Prostate gland (tissue), 2 donors: ENCODE results near the gene ITPKB. TPM values are rescaled to one million over a fixed set of nuclear protein-coding genes. Genes with fewer than 3 reads are reported as not detected.

Experiments
- DNase-seq: peaks from one replicate; pipeline ENCODE4 v3.0.0-alpha.2; 2019; ENCODE audit warnings: low spot score
- H3K27ac ChIP-seq, 2 donors: fragments of 200-600 bp; sonication (generic); 2 replicates each; pipeline ENCODE4 v1.5.1; 2017 to 2019
- H3K27me3 ChIP-seq: fragments of 200-600 bp; sonication (generic); replicated peaks from 2 replicates; pipeline ENCODE4 v1.5.1; 2019; ENCODE audit not compliant: insufficient read depth
- H3K36me3 ChIP-seq, 2 donors: fragments of 200-600 bp; sonication (generic); 1 replicate in 1 of 2; 2 replicates in 1 of 2; pipeline versions ENCODE4 v1.5.1 to v1.8.1; 2017 to 2019
- H3K4me1 ChIP-seq: fragments of 200-600 bp; sonication (generic); replicated peaks from 2 replicates; pipeline ENCODE4 v1.5.1; 2019
- H3K4me3 ChIP-seq, 2 donors: fragments of 200-600 bp; sonication (generic); 2 replicates each; pipeline ENCODE4 v1.5.1; 2017 to 2019
- H3K9me3 ChIP-seq: fragments of 200-600 bp; sonication (generic); 2 replicates; pipeline ENCODE4 v1.5.1; 2017
- CTCF ChIP-seq, 4 experiments: fragments of 200-600 bp in 2 of 4; fragments of 450-650 bp in 2 of 4; sonication (generic) in 2 of 4; IDR thresholded peaks; 1 replicate in 3 of 4; 2 replicates in 1 of 4; pipeline ENCODE4 v1.5.1; 2016 to 2019; ENCODE audit warnings: antibody characterized with exemption in 4 of 4, mild to moderate bottlenecking in 2 of 4, moderate library complexity in 2 of 4
- POLR2A ChIP-seq: fragments of 450-650 bp; IDR thresholded peaks from one replicate; pipeline ENCODE4 v1.6.1; 2016; ENCODE audit warnings: antibody characterized with exemption, mild to moderate bottlenecking
- POLR2AphosphoS5 ChIP-seq: sonication (generic); formaldehyde crosslinking; IDR thresholded peaks from one replicate; pipeline ENCODE4 v1.6.1; 2017; ENCODE audit warnings: antibody characterized with exemption
- WGBS: methylation state at CpG from one replicate; pipeline ENCODE4 v1.1.5; 2018; 5-methylcytosine and 5-hydroxymethylcytosine counted together
- intact Hi-C: fragments of 100-400 bp; cut with DNase I; formaldehyde crosslinking; loops from one replicate; pipeline ENCODE4 v1.14.2; 2022
- total RNA-seq, 2 donors: library from RNA; depleted of rRNA; stranded (reverse); fragments of >200 nt; gene quantifications; one replicate each; pipeline ENCODE4 v1.1.0, GENCODE V29; 2016

Gene ITPKB
- total RNA-seq, 2 donors from 2014 or later: 47.5 to 49.2 TPM

- Histone ChIP-seq H3K4me1 (no peaks in the 10 kb centered on the region), H3K4me3 (no peak overlapping the region), H3K27ac (no peak overlapping the region), H3K36me3 (no peaks in the 10 kb centered on the region), H3K9me3 (no peaks in the 10 kb centered on the region), H3K27me3 (no peaks in the 10 kb centered on the region)
- TF ChIP-seq POLR2A: no peak
- no peak for TF ChIP-seq POLR2AphosphoS5
- TF ChIP-seq CTCF (IDR thresholded peaks at IDR 0.05): no peak
- WGBS: 57% methylated on average over 8 of the region's 8 CpGs
- intact Hi-C loops: no loop called here
- DNase-seq: no peak
Observed at GRCh38 chr1:226611301-226611700, 127.8 kb downstream of the ITPKB start.

GRCh38 chr1:226610671-226611070 is 128.4 kb downstream of the ITPKB start:
- TF ChIP-seq CTCF (IDR thresholded peaks at IDR 0.05): no peak
- no peak for DNase-seq
- Histone ChIP-seq H3K36me3 (no peaks in the 10 kb centered on the region), H3K9me3 (no peaks in the 10 kb centered on the region), H3K4me1 (no peaks in the 10 kb centered on the region), H3K4me3 (no peak overlapping the region), H3K27ac (no peak overlapping the region), H3K27me3 (no peaks in the 10 kb centered on the region)
- intact Hi-C loops: no loop called here
- WGBS: 90% methylated on average over 7 of the region's 7 CpGs

- no peaks in the 10 kb centered on the region for H3K27me3 ChIP-seq
- no peak overlapping the region for H3K27ac ChIP-seq
- no peak overlapping the region for H3K4me3 ChIP-seq
- no peaks in the 10 kb centered on the region for H3K4me1 ChIP-seq
- 82% methylated on average over 11 of the region's 11 CpGs for WGBS
- TF ChIP-seq POLR2AphosphoS5: no peak
- intact Hi-C loops: loop anchor here (2.0 to 10.0 kb wide), 2 partner anchors 63 to 185 kb away; no protein-coding TSS in a partner anchor
- DNase-seq: no peak
- H3K36me3 ChIP-seq: no peaks in the 10 kb centered on the region
- H3K9me3 ChIP-seq: no peaks in the 10 kb centered on the region
Observed at GRCh38 chr1:226609836-226610455, 129.1 kb downstream of the ITPKB start.

GRCh38 chr1:226608699-226609505 is 130.2 kb downstream of the ITPKB start:
- Histone ChIP-seq H3K9me3 (no peaks in the 10 kb centered on the region), H3K36me3 (no peaks in the 10 kb centered on the region), H3K27me3 (no peaks in the 10 kb centered on the region), H3K4me1 (no peaks in the 10 kb centered on the region), H3K27ac (no peak overlapping the region), H3K4me3 (no peak overlapping the region)
- WGBS: 55% methylated on average over 18 of the region's 18 CpGs
- intact Hi-C loops: loop anchor here (2.0 to 10.0 kb wide), 2 partner anchors 62 to 184 kb away; no protein-coding TSS in a partner anchor
- peak; percentile 35 to 65 (median 62) for TF ChIP-seq CTCF (IDR thresholded peaks at IDR 0.05)
- no peak for TF ChIP-seq POLR2AphosphoS5
- no peak for TF ChIP-seq POLR2A
- peak; percentile 36 for DNase-seq

- DNase-seq: no peak
- Histone ChIP-seq H3K27me3 (no peaks in the 10 kb centered on the region), H3K36me3 (no peaks in the 10 kb centered on the region), H3K4me3 (no peak overlapping the region), H3K4me1 (no peaks in the 10 kb centered on the region), H3K27ac (no peak overlapping the region), H3K9me3 (no peaks in the 10 kb centered on the region)
- intact Hi-C loops: loop anchor here (2.0 to 10.0 kb wide), 2 partner anchors 61 to 183 kb away; no protein-coding TSS in a partner anchor
- 83% methylated on average over 1 of the region's 1 CpG for WGBS
- TF ChIP-seq CTCF (IDR thresholded peaks at IDR 0.05) (no peak), POLR2AphosphoS5 (no peak), POLR2A (no peak)
Observed at GRCh38 chr1:226607821-226608220, 131.3 kb downstream of the ITPKB start.
